COLO668 (cell line): Measurements from ENCODE around the gene SLC16A7.
"Not testable (repeated sequence)": the region's sequence is repeated elsewhere in the genome, so short reads cannot be mapped to it uniquely, and the experiment has no call there.

Source experiments
- DNase-seq: peaks from one replicate; lab custom pipeline; 2025; ENCODE audit not compliant: unreplicated experiment; lab: John Stamatoyannopoulos, UW

Gene SLC16A7, protein sequence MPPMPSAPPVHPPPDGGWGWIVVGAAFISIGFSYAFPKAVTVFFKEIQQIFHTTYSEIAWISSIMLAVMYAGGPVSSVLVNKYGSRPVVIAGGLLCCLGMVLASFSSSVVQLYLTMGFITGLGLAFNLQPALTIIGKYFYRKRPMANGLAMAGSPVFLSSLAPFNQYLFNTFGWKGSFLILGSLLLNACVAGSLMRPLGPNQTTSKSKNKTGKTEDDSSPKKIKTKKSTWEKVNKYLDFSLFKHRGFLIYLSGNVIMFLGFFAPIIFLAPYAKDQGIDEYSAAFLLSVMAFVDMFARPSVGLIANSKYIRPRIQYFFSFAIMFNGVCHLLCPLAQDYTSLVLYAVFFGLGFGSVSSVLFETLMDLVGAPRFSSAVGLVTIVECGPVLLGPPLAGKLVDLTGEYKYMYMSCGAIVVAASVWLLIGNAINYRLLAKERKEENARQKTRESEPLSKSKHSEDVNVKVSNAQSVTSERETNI

DNA sequence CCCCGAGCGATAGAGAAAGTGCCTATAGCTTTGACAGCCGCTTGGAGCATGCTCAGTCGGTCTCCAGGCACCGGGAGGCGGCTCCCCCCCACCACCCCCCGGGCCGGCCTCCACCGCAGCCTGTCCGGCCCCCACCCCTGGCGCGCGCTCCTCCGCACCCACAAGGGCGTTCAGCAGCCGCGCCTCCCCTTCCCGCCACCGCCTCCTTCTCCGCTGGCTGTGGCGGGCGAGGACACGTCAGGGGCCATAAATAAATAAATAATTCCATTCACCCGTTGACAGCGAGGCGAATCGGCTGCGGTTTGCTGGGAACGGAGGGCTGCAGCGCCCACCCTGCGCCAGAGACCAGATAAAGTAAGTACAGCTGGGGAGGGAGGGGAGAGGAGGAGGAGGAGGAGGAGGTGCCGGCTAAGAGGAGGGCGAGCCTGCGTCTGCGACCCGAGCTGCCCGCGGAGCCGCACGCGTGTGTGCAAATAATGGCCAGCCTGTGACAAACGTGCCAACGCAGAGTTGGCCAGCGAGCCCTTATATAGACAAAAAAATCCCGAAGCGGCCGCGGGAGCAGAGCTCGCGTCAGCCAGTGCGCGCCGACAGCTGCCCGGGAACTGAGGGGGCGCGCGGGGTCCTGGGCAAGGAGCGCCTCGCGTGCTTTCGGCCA lies at the start of gene SLC16A7:
Gene SLC16A7, plus strand, starts transcription at position 147 of the 658 bp plus-strand sequence. CDS start 108,773 bp downstream, outside the sequence.
- peak; percentile 97 for DNase-seq

DNA sequence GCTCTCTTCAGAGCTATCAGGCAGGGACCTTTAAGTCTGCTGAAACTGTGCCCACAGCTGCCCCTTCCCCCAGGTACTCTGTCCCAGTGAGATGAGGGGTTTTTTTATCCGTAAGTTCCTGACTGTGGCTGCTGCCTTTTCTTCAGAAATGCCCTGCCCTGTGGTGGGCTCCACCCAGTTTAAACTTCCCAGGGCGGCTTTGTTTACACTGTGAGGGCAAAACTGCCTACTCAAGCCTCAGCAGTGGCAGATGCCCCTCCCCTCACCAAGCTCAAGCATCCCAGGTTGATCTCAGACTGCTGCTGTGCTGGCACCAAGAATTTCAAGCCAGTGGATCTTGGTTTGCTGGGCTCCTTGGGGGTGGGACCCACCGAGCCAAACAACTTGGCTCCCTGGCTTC lies 46.9 kb upstream of the SLC16A7 start:
- no peak for DNase-seq

DNA sequence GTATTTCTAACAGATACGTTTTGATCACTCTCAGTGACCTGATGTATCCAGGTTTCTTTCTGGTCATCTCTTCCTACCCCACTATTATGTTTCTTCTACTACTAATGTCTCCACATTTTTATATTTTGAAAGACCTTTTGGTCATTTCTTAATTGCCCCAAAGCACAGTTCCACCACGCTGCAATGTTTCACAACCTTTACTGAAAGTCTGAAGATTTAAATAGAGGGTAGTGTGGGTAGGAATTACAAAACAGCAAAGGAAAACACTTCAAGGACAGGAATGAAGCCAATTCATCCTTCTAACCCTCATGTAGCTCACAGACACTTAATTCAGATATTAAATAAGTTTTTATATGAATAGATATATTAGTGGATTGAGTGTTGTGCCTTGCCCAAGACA lies 36.1 kb upstream of the SLC16A7 start:
- no peak for DNase-seq

DNA sequence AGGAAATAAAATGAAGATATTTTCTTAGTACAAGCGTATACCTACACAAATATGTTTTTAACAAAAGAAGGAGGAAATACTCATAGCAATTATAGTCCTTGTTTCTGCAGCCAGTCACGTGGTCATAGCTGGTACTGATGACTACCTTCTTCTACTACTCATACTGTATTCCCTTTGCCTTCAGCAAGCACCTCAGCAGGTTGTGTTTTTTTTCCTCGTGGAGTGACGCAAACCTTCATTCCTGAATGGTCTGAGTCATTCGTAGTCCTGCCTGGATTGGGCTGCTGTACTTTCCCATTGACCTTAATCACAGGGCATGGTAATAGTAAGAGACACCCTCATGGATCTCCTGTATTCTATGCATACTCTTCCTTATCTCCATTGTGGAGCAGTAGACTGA lies 25.7 kb upstream of the SLC16A7 start:
- no peak for DNase-seq

DNA sequence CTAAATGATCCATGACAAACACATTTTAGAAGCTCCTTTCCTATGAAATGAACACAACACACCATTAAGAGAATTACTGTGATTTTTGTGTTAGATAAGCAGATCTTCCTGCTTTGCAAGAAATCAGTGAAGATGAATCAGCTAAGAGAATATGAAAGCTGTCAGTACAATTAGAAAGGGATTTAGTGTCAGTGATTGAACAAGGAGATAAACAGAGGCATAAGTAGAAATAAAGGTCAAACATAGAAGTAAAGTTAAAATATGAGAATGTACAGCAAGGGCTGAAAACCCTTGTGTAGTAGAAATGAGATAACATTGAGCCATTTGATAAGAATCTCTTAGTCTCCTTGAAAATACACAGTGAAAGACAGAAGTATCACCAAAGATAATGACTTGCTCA lies 21.4 kb upstream of the SLC16A7 start:
- DNase-seq: no peak

DNA sequence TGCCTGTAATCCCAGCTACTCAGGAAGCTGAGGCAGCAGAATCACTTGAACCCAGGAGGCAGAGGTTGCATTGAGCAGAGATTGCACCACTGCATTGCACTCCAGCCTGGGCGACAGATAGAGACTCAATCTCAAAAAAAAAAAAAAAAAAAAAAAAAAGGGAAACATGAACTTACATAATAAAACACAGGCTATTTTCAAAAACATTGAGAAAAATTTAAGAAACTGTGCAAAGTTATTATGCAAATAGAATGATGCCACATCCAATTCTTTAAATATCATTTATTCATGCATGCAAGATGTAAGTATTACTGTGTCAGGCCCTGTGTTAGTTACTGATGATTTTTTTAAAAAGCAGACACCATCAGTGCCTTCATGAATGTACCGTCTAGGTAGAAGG lies 20.0 kb upstream of the SLC16A7 start:
- DNase-seq: no peak

DNA sequence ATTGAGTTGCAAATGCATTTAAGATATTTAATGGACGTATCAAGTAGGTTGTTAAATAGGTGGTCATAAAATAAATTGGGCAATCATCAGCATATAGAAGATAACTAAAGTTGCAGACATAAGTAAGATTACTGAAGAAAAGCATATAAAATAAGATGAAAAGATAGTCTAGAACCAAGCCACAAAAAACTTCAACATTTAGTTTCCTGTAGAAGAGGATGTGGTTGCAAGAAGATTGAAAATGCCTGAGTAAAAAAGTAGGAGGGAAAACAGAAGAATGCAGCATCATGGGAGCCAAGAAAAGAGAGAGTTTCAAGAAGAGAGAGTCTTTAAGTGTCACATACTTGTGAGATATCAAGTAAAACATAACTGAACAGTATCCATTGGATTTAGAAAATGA lies 17.6 kb upstream of the SLC16A7 start:
- no peak for DNase-seq

DNA sequence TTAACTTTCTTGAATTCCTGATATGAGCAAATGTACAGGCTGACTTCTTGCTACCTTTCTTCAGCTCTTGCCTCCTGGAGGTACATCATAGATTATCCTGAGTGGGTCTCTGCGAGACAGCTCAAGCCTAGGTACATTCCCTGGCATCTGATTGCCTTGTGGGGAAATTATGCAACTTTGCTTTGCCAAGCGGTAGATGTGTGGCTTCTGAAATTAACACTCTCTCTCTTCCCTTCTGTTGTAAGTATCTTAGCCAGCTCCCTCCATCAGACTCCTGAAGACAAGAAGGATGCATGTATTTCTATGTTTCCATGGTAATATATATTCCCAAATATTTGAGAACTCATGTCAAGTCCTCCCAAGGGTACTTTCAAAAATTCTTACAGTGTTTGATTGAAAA lies 16.2 kb upstream of the SLC16A7 start:
- DNase-seq: no peak

DNA sequence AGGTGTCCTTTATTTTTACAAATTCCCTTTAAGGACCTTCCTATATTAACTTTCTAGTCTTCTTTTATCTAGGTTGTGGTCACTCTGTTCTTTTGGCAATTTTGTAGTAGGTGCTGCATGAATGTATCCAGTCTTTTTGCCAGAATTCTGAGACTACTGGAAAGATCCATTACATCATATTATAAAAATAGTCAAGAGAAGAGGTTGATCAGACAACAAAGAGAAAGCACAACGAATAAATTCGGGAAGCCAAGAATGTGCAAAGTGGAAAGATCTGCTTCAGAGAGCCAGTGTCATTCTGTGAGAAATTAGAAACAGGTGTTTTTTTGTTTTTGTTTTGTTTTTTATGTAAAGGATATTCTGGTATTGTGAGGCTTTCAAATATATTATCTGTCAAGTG lies 15.8 kb upstream of the SLC16A7 start:
- no peak for DNase-seq

DNA sequence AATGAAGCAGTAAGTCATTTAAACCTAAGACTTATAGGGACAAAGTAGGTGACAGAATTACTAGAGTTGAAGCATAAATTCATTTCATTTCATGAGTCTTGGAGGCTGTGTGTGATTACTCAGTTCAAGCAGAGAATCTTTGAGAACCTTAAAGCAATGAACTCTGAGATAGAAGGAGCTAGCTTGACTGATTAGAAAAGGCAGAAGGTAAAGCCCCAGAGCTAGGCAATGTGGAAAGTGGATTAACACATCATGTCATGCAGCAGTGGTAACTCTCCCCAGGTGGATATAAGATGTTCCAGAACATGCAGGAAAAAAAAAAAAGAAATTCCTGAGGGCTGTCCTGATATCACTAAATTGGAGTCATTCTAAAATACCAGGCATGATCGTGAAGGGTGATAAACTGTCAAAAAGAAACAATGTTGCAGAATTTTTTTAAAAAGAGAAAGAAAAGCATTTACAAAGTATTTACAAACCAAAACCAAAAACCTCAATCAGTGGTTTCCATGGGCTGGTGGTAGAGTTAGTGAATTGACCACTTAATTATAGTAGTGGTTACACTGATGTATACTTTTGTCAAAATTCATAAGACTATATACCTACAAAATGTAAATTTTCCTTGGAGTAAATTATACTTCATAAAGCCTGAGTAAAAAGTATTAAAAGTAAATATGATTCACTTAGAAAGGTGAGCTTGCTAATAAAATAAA lies 12.7 kb upstream of the SLC16A7 start:
- no peak for DNase-seq

DNA sequence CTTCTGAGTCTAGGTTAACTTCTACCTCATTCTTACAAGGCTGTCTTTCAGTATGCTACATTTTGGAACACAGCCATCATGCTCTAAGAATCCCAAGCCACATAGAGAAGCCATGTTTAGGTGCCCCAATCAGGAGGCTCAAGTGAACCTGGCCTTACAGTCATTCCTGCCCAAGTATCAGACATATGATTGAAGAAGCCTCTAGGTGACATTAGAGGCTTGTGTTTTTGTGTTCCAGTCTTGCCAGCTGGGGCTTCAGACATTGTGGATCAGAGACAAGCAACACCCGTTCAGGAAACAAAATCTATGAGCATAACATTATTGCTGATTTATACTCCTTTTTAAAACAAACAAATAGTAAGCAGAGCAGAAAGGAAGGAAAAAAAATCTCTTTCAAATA lies 8.1 kb upstream of the SLC16A7 start:
- no peak for DNase-seq

DNA sequence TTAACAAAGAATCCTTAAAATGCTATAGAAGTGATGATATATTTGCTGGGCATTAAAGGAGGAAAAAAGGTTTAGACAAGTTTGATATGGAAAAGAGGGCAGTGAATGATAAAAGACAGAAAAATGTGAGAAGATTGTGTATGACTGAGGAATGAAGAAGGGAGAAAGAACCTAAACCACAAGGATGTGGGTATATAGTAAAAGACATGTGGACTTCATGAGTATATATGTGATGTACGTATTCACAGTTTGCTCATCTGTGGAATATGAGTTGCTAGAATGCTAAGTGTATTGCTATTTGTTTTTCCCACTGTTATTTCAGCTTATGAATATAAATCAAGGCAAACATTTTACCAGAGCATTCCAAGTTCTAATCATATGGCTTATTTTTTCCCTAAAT lies 2.1 kb upstream of the SLC16A7 start:
- DNase-seq: no peak

DNA sequence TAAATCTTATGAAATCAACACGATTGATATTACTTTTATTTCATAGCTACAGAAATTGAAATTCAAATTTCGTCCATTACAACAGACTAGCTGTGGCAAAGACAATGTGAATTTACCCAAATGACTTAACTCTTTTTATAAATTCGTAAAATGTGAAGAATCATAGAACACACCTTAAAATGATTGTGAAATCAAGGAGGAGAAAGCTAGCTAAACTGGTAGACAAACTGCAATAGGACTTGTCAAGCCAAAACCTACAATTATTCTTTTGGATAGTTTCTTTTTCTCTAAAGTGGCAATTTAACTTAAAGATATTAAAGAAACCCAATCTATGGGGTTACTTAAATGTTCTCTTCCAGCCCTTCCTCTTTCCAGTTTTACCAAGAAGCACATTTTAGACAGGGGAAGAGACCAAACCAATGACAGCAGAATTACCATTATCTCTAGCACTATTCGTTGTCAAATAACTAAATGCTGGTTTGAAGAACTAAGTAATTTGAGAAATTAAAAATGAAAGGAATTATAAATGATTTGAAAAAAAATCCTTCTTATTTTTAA lies 807 bp upstream of the SLC16A7 start:
- no peak for DNase-seq

DNA sequence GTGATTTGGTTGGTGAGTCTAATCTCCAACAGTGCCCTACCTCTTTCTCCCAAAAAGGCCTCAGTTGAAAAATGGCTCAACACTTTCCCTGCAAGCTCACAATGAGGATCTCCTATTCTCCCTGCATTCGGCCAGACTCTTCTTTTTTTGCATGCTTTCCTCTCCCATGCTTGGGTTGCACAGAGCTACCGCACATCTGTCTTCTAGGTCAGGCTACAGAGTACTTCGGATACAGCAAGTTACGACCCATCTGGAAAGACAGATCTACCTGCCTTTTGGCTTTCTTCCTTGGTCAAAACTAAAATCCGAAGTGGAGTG lies 305 bp upstream of the SLC16A7 start:
- no peak for DNase-seq

DNA sequence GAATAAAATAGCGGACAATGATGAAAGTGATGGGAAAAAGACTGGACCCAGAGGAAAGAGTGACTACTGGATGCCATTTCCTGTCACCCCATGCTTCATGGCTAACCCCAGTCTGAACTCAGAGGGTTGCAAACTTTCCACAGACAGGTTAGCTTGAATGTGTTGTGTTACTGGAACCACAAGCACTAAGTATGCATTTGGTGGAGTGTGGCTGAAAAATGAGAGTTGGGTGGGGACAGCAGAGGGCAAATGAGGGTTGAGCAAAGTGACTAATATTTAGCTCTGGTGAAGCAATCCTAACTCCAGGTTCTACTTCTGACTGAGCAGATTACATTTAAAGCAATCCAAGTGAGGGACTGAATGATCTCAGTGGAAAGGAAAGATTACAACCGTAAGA lies 1.6 kb downstream of the SLC16A7 start:
- DNase-seq: no peak

DNA sequence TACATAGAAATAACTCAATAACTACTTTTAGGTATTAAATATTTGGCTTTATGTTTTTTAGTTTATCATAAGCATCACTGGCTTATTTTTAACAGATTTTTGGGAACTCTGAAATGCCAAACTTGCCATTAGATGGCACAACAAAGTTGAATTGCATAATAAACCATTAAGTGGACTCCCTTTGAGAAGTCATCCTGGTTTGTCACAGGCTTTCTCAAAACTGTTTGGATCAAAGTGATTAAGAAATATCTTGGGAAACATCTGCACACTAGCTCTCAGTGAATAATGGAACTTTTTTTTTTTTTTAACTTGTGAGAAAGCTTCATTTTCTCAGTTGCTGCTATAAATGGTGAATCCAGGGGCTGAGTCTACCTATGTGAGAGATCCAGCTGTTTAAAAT lies 4.3 kb downstream of the SLC16A7 start:
- DNase-seq: no peak

DNA sequence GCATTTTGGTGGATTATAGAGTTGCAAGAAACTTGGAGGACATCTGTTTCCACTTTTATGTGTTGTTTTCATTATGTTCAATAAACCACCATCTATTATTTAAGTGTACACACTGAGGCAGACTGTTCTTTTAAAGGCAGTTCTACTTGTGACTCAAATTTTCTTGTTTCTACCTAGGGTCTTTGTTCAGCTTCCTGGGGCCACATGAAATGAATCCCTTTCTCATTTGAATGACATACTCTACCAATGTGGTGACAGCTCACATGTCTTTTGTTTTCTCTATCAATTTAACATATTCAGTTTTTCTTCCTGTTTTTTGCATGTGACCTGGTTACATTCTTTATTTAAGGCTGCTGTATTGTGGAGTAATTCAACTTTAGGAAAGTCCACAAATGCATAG lies 7.9 kb downstream of the SLC16A7 start:
- no peak for DNase-seq

DNA sequence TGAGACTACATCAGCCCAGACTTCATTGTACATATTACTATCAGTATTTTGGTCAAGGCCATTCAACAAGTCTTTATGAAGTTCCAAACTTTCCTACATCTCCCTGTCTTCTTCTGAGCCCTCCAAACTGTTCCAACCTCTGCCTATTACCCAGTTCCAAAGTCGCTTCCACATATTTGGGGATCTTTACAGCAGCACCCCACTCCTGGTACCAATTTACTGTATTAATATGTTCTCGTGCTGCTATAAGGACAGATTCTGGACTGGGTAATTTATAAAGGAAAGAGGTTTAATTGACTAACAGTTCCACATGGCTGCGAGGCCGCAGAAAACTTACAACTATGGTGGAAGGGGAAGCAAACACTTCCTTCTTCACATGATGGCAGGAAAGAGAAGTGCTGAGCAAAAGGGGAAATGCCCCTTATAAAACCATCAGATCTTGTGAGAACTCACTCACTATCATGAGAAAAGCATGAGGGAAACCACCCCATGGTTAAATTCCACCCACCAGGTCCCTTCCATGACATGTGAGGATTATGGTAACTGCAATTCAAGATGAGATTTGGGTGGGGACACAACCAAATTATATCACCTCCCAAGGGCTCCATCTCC lies 17.1 kb downstream of the SLC16A7 start:
- not testable (repeated sequence) for DNase-seq

DNA sequence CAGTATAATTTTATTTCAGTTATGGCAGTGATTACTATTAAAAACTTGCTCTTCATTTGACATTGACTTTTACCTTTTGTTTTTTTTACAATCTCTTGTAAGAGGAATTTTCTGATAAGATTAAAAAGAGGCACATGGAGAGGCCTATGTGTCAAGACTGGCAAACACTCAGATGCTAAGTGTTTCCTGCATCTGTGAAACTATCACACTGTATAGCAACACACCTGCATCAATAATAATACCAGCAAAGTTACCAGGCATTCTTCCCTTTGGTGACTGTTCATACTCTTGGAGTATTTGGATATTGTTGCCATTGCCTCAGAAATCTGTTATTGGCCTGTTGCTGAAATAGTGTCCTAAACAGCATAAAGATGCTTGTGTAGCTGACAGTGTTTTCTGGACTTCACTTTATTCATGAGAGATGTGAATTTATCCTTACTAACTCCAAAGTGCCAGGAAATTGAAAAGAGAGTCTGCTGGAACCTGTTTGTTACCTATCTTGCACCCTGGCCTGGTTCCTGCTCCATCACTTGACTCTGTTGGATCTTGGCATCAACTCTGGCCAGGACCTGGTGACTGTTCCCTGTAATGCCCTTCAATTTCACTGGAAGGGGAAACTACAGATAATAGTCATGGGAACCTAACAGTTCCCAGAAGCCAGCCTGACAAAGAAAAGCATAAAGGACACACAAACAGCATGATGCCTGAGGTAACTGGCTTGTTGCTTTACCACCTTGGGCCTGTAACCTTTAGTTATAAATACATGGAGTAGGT lies 19.8 kb downstream of the SLC16A7 start:
- no peak for DNase-seq

DNA sequence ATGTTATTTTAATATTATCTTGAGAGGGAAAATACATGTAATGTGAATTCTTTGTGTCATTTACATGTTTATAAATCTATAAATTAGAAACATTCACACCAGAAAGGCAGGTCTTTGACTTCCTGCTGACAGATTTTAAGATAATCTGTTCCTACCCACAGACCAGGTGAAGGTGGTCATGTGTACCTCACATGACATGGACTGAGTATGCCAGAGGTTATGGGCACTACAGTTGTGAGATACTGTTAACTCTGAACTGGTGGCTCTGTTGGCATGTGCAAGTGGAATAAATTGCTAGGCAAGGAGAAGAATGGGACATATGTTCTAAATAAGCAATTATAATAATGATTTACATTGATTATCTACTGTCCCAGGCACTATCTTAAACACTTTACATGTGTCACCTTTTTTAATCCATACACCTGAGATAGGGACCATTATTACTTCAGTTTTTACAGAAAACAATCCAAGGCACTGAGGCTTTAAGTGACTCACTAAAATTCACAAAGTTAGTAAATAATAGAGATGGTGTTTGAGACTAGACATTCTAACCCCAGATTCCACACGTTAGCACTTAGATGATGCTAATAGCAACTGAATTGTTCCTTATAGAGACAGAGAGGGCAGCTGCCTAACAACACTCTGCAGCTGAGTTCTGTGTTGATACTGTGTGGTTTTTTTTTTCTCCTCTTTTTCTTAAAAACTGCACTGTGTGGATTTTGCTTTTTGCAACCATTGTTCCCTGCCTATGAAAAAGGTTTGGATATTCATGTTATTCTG lies 23.8 kb downstream of the SLC16A7 start:
- DNase-seq: no peak
